GM13976 (cell line): ENCODE results near the gene RPL22.

Experiments used
- DNase-seq: peaks from one replicate; pipeline ENCODE4 v3.0.0; 2012; ENCODE audit warnings: low spot score
- in situ Hi-C: fragments of 300-500 bp; cut with MboI; formaldehyde crosslinking; loops from one replicate; pipeline ENCODE4 v1.12.0; 2022; ENCODE audit warnings: low sequenced_read_pairs, mixed read lengths, inconsistent platforms; ENCODE audit not compliant: unreplicated experiment
- TF ChIP-seq, protein P1 (sequence below): IDR thresholded peaks from 2 replicates; pipeline ENCODE4 v1.5.1; 2012; ENCODE audit warnings: borderline replicate concordance, mild to moderate bottlenecking; ENCODE audit not compliant: insufficient read depth; ENCODE audit errors: extremely low read depth, missing control alignments, control extremely low read depth

Gene RPL22

DNA sequence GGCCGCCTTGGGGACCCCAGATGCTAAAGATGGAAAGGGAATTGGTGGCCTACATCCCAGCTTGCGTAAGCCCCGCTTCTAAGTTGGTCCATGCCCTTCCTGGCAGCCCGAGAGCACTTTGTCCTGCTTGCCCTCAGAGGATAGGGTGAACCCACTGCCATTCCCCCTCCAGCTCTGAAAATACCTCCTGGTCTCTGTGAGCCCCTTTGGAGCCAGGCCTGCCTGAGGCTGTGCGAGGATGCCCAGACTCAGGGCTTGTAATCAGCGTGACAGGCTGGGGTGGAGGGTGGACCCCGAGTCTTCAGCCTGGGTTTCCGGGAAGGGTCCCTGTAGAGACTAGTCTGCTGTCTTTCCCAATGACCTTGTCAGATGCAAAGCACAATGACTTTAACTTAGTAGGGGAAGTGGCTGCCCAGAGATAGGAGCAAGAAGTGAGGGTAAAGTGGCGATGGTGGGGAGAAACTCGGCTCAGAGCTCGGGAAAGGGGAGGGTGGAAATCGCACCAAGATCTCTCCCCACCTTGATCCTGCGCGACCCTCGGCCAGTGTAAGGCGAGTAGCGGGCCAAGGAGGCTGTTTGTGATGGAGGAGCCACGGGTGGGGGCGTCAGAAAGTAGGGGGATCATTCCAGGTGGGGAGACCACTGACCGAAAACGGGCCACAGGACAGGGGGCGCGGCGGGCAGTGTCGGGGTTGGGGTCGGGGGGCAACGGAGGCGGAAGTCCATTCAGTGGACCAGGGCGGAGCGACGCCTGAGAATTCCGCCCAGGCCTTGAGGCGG lies 41.9 kb upstream of the RPL22 start:
- TF ChIP-seq, protein P1, sequence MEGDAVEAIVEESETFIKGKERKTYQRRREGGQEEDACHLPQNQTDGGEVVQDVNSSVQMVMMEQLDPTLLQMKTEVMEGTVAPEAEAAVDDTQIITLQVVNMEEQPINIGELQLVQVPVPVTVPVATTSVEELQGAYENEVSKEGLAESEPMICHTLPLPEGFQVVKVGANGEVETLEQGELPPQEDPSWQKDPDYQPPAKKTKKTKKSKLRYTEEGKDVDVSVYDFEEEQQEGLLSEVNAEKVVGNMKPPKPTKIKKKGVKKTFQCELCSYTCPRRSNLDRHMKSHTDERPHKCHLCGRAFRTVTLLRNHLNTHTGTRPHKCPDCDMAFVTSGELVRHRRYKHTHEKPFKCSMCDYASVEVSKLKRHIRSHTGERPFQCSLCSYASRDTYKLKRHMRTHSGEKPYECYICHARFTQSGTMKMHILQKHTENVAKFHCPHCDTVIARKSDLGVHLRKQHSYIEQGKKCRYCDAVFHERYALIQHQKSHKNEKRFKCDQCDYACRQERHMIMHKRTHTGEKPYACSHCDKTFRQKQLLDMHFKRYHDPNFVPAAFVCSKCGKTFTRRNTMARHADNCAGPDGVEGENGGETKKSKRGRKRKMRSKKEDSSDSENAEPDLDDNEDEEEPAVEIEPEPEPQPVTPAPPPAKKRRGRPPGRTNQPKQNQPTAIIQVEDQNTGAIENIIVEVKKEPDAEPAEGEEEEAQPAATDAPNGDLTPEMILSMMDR, result no peak
- in situ Hi-C loops, result no loop called here
- DNase-seq, result no peak

DNA sequence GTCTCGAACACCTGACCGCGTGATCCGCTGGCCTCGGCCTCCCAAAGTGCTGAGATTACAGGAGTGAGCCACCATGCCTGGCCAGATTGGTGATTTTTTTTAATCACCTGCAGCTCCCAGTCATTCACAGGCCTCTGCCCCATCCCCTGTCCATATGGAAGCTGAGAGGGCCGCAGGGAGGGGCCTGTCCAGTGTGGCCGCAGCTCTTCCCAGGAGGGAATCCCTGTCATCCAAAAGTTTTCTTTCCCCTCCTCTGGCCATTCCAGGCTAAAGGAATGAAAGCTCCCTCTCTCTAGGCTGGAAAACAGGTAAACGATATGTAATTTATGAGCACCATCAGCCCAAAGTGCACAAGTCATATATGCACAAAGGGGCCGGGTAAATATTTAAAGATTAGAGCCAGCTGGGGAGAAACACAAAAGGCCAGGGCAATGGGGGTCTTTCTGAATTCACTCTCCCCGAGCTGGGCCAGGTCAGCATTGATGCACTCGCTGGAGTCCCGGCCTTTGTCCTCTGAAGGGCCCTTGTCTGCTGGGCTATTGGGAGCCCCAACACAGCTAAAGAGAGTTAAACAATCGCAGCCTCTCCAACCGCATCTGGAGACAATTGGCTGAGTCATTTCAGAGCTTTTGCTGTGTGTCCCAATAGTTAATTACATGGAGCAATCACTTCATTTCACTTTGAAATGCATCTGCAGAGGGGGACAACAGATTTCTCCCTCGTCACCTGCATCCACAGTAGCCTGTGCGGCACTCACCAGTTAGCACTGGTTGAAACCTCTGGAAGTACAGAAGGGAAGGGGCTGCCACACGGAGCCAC lies 40.8 kb upstream of the RPL22 start:
- TF ChIP-seq, protein P1, result no peak
- no peak for DNase-seq
- in situ Hi-C loops, result no loop called here

DNA sequence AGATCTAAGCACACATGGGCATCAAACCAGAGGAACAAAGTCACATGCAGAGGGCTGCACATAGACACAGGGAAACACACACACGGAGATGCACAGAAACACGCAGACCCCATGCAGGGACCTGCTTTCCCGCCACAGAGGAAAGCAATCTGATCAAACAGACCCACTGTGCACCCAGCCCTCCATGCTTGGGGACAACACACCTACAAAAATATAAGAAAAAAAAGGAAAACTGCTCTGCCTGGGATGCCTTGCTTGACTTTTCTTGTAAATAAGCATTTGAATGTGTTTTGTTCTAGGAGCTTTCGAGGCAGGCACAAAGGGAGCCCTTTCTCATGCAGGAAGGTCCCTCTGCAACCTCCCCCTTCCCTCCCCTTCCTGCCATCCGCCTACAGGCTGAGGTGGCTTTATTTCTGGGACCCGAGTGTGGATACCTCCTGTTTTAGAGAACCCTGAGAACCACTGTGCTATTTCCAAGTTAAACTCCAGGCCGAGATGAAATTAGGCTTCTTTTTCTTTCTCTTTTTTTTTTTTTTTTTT lies 39.9 kb upstream of the RPL22 start:
- TF ChIP-seq, protein P1, result no peak
- no peak for DNase-seq
- in situ Hi-C loops, result no loop called here

DNA sequence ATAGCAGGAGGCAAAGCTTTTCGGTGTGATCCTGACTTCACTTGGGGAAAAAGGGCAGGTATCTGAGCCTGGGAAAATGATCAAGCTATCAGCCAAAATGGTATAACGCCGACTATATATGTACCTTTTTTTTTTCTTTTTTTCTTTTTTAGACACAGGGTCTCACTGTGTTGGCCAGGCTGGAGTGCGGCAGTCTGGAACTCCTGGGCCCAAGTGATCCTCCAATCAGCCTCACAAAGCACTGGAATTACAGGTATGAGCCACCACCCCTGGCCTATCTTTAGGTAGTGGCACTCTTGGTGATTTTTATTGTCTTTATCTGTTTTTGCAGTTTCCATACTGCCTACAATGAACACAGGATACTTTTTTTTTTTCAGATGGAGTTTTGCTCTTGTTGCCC lies 37.7 kb upstream of the RPL22 start:
- TF ChIP-seq, protein P1, result no peak
- in situ Hi-C loops, result no loop called here
- DNase-seq, result no peak

DNA sequence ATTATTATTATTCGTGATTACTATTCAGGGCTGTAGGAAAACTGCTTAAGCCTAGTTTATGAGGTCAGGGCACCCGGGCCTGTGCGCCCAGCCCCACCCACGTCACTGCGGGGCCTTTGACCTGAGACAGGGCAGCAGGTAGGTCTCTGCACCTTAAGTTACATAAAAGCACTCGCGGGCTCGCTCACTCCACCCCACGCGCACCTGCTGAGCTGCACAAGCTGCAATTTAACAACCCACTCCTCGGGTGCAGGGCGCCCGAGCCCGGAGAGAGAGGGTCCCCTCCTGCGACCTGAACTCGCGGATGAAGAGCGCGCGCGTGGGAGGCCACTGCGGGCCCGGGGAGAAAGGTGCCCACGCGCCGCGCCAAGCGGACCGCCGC lies 35.9 kb upstream of the RPL22 start:
- TF ChIP-seq, protein P1, result no peak
- no peak for DNase-seq
- in situ Hi-C loops, result no loop called here

DNA sequence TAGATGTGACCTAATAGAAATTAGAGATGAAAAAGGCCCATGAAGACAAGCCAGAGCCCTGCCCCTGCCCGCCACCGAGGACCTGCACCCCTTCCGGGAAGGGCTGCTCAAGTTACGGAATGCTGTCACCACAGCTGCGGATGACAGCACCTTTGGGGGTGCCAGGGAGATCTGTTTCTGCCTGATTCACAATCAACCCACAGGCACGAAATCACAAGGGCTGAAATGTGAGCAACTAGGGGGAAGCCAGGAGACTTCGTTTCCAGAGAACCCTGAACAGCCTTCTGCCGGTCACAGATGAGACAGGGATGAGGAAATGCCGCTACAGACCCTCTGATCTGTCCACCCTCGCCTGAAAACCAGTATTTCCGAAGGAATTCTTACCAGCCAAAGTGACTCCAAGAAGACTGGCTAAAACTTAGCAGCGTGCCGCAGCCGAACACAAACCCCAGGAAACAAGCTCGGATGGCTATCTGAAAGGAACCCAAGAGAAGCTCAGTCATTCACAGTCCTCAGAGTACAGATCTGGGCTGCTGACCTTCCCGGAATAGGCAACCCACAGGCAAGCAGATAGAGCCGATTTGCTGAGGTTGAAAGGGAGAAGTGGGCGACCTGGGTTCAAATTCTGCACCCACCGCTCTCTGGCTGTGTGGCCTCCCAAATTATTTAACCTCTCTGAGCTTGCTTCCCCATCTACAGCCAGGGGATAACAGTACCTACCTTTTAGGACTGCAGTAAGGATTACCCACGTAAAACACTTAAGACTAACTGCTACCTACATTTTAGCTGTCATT lies 35.3 kb upstream of the RPL22 start:
- in situ Hi-C loops, result no loop called here
- no peak for DNase-seq
- TF ChIP-seq, protein P1, result no peak
